Activated CD4-positive, alpha-beta T cell treated with anti-CD3 and anti-CD28 coated beads, Interleukin-2, amount 10 ng/mL, durations not matched to agents 7 days and 5 days (primary cell): Measurements from ENCODE around the gene MED14. TPM values are rescaled to one million over a fixed set of nuclear protein-coding genes. Genes with fewer than 3 reads are reported as not detected.

Source experiments
- CTCF ChIA-PET: fragments of 350-600 bp; sonication (Branson Sonifier 250); formaldehyde crosslinking; loops from one replicate; lab custom pipeline; 2021; ENCODE audit warnings: antibody characterized with exemption; lab: Charles Lee
- POLR2A ChIA-PET: fragments of 350-600 bp; sonication (Branson Sonifier 250); formaldehyde crosslinking; loops from one replicate; lab custom pipeline; 2021; ENCODE audit warnings: antibody characterized with exemption; lab: Charles Lee
- DNase-seq: peaks from one replicate; pipeline ENCODE4 v3.0.0-alpha.2; 2020
- H3K27ac Mint-ChIP-seq: one replicate; pipeline ENCODE4 v1.8.0; 2021; ENCODE audit warnings: mild to moderate bottlenecking, moderate library complexity, mixed read lengths
- H3K27me3 Mint-ChIP-seq: one replicate; pipeline ENCODE4 v1.8.0; 2021; ENCODE audit warnings: mixed read lengths
- H3K36me3 Mint-ChIP-seq: one replicate; pipeline ENCODE4 v1.8.0; 2021; ENCODE audit warnings: low read depth, mixed read lengths
- H3K4me1 Mint-ChIP-seq: one replicate; pipeline ENCODE4 v1.8.0; 2021; ENCODE audit warnings: mixed read lengths
- H3K4me3 Mint-ChIP-seq: one replicate; pipeline ENCODE4 v1.8.0; 2021; ENCODE audit warnings: mild to moderate bottlenecking, moderate library complexity, mixed read lengths
- H3K9me3 Mint-ChIP-seq: one replicate; pipeline ENCODE4 v1.8.0; 2021; ENCODE audit warnings: mixed read lengths
- total RNA-seq, 2 experiments: library from RNA; stranded (reverse); gene quantifications; one replicate each; pipeline ENCODE4 v1.2.3, GENCODE V29; 2021

MED14 gene
- total RNA-seq, 2 experiments from 2014 or later = 41.7 to 55.8 TPM

DNA sequence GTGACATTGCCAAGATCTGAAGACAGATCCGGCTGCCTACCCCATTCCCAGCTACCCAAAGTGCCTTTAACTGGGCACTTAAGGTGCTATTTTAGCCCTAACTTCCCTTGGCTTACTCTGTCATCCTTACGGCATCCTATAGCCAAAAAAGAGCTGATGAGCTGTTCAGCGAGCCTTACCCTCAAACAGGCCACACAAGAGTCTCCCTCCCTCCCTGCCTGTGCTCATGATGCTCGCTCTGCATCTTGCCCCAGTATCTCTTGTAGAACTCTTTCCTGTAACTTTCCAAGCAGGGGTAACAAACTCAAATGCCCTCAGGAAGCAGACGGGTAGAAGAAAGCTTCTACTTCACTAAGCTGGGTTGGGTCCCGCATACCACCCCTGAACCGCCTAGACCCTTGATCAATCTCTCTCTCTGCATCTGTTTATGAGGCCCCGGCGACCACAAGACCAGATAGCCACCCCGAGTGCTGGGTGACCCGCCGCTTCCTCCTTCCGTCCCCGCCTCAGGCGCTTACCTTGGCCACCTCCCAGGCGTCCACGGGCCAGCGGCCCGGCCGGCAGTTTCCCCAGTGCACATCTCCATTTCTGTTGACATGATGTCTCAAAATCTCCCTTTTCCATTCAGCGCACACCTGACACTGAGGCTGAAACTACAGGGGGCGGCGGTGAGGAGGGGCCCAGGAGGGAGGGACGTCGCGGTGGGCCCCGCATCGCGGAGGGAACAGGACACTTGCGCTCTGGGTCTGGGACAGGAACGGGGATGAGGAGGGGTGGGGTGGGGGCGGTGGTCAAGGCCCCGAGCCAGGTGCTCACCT, 88.6 kb downstream of the MED14 start:
- ChIA-PET POLR2A (interaction anchor here (0.9 kb wide), 1 partner anchor 881 kb away, joined by 5 read pairs; no protein-coding TSS in a partner anchor), CTCF (interaction anchor here (0.5 to 1.7 kb wide), 3 partner anchors 13 to 720 kb away, joined by 3 to 4 read pairs (median 3); no protein-coding TSS in a partner anchor)
- Mint-ChIP-seq H3K27ac (peak overlapping the region; percentile 97), H3K4me1 (peaks cover 27% of the 10 kb centered on the region), H3K27me3 (no peaks in the 10 kb centered on the region), H3K36me3 (peaks cover 22% of the 10 kb centered on the region), H3K9me3 (no peaks in the 10 kb centered on the region), H3K4me3 (peak overlapping the region; percentile 98)
- peak; percentile 31 for DNase-seq

DNA sequence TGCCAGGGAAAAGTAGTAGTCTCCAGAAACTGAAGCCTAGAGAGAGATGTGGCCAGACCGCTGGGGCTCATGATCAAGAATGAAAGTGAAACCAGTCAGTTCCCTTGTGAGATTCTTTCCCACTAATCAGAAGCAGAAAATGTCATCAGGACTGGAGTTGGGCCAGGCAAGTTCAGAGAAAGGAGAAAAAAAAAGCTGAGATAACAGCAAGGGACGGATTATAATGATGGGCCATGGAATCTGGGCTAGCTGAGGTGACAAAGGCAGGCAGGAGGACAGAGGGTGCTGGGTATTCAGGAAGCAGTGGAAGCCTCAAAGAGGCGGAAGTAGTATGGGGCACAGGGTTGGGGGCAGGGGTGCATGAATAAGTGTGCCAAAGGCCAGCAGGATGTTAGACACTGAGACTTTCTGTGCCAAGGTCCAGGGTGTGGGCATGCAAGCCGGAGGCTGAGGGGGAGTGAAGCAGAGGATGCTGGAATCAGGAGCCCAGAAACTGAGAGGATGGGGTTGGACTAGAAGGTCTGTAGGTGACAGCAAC, 90.5 kb downstream of the MED14 start:
- Mint-ChIP-seq H3K9me3 (no peaks in the 10 kb centered on the region), H3K27ac (peak overlapping the region; percentile 95), H3K4me1 (peaks cover 26% of the 10 kb centered on the region), H3K4me3 (peak overlapping the region; percentile 89), H3K27me3 (no peaks in the 10 kb centered on the region), H3K36me3 (peaks cover 21% of the 10 kb centered on the region)
- POLR2A ChIA-PET = no interaction called here
- CTCF ChIA-PET = interaction anchor here (1.7 to 1.9 kb wide), 2 partner anchors 9 to 11 kb away, joined by 3 to 6 read pairs; no protein-coding TSS in a partner anchor
- peak; percentile 58 for DNase-seq

DNA sequence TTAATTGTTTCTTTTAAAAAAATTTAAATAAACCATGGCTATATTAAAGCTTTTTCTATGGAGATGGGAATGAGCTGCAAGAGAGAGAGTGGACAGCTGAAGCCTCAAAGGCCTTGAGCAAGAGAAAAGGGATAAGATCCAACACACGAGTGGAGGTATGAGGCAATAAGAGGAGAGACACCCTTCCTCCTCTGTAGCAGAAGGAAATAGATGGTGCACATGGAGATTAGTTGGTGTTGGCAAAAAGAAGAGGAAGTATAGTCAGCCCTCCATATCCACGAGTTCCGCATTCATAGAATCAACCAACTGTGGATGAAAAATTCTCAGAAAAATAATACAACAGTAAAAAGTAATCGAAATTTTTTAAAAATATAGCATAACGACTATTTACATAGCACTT, 91.2 kb downstream of the MED14 start:
- Mint-ChIP-seq H3K4me3 (peak overlapping the region; percentile 89), H3K27ac (peak overlapping the region; percentile 95)
- POLR2A ChIA-PET = interaction anchor here (0.7 kb wide), 1 partner anchor 12 kb away, joined by 3 read pairs; no protein-coding TSS in a partner anchor

DNA sequence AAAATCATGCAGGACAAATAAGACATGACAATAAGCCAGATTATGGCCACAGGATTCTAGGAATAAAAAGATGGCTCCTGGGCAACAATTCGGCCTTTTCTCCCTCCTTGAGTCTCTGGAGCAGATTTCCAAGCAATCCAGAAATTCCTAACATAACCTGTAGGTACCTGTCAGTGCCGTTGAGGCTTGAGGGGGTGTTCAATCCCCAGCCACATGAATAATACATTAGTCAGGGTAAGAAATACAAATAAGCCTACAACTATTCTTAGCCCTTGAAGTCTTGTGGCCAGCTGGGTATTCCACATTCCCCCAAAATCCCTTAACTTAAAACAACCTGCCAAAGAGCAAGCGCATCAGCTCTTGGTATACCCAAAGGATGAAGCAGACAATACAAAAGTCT, 97.7 kb downstream of the MED14 start:
- DNase-seq = no peak
- no peak overlapping the region for H3K4me3 Mint-ChIP-seq
- no peaks in the 10 kb centered on the region for H3K27me3 Mint-ChIP-seq
- POLR2A ChIA-PET = no interaction called here
- no peaks in the 10 kb centered on the region for H3K9me3 Mint-ChIP-seq
- CTCF ChIA-PET = interaction anchor here (1.1 kb wide), 1 partner anchor 14 kb away, joined by 3 read pairs; no protein-coding TSS in a partner anchor
- H3K36me3 Mint-ChIP-seq = peaks cover 45% of the 10 kb centered on the region
- H3K4me1 Mint-ChIP-seq = peaks cover 14% of the 10 kb centered on the region
- H3K27ac Mint-ChIP-seq = no peak overlapping the region

More for the DNA sequence above, 91.2 kb downstream of the MED14 start:
- H3K4me1 Mint-ChIP-seq = peaks cover 26% of the 10 kb centered on the region
- no peaks in the 10 kb centered on the region for H3K9me3 Mint-ChIP-seq
- CTCF ChIA-PET = interaction anchor here (0.5 to 1.9 kb wide), 4 partner anchors 8 to 100 kb away, joined by 3 to 6 read pairs (median 4); no protein-coding TSS in a partner anchor
- H3K36me3 Mint-ChIP-seq = peaks cover 25% of the 10 kb centered on the region
- no peak for DNase-seq
- H3K27me3 Mint-ChIP-seq = no peaks in the 10 kb centered on the region

DNA sequence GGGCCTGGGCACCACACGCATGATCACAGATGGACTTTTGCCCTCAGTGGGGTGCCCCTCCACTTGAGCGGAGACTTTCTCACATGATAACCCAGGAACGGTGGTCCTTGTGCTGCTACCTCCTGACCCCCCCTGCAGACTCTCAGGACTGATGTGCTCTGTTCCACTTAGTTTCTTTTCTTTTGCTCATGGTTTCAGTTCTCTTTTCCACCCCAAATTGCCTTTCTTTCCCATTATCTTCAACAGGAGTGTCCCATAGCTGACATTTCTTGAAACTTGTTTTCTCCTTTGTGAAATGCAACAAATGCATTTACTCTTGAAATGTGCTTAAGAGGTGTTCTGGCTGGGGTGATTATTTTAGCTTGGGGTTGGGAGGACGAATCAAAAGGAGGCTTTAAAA, 103.1 kb downstream of the MED14 start:
- Mint-ChIP-seq H3K9me3 (no peaks in the 10 kb centered on the region), H3K4me3 (no peak overlapping the region), H3K27me3 (no peaks in the 10 kb centered on the region), H3K36me3 (peaks cover 49% of the 10 kb centered on the region), H3K27ac (no peak overlapping the region), H3K4me1 (peaks cover 7% of the 10 kb centered on the region)
- POLR2A ChIA-PET = interaction anchor here (0.6 kb wide), 1 partner anchor 12 kb away, joined by 3 read pairs; no protein-coding TSS in a partner anchor
- DNase-seq = no peak
- CTCF ChIA-PET = interaction anchor here (1.2 to 1.3 kb wide), 2 partner anchors 11 to 140 kb away, joined by 3 to 7 read pairs; no protein-coding TSS in a partner anchor

DNA sequence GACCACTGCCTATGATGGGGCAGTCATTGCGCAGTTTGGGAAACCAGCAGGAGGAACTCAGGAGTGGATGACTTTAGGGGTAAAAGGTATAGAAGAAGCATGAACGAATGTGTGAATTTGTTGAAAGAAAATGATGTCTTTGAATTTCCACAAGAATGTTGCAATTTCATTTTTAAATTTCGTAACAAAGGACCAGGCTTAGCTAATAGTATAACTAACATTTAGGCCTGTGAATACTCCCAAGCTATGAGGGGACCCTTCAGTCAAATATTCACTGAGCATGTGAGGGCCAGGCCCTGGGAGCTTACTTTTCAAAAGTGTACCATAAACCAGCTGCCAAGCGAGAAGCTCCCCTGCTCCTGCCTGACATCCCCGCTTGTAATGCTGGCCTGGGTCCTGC, 106.8 kb downstream of the MED14 start:
- H3K27me3 Mint-ChIP-seq = no peaks in the 10 kb centered on the region
- H3K36me3 Mint-ChIP-seq = peaks cover 26% of the 10 kb centered on the region
- H3K4me3 Mint-ChIP-seq = no peak overlapping the region
- no peak for DNase-seq
- H3K4me1 Mint-ChIP-seq = peaks cover 6% of the 10 kb centered on the region
- no peaks in the 10 kb centered on the region for H3K9me3 Mint-ChIP-seq
- CTCF ChIA-PET = interaction anchor here (0.6 kb wide), 4 partner anchors 26 to 1825 kb away, joined by 3 to 6 read pairs (median 4); no protein-coding TSS in a partner anchor
- POLR2A ChIA-PET = no interaction called here
- no peak overlapping the region for H3K27ac Mint-ChIP-seq

DNA sequence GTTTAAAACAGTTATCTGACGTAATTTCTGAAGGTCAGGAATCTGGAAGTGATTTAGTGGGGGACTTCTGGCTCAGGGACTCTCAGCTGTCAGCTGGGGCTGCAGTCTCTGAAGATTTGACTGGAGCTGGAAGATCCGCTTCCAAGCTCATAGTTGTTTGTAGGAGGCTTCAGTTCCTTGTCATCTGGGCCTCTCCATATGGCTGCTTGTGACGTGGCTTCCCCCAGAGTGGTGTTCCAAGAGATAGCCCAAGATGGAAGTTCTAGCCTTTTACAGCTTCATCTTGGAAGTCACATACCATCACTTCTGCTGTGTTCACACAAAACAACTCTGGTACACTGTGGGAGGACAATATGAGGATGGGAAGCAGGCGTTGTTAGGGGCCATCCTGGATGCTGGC, 110.0 kb downstream of the MED14 start:
- CTCF ChIA-PET = interaction anchor here (0.7 kb wide), 1 partner anchor 14 kb away, joined by 5 read pairs; no protein-coding TSS in a partner anchor
- Mint-ChIP-seq H3K36me3 (peaks cover 10% of the 10 kb centered on the region), H3K27ac (no peak overlapping the region)

DNA sequence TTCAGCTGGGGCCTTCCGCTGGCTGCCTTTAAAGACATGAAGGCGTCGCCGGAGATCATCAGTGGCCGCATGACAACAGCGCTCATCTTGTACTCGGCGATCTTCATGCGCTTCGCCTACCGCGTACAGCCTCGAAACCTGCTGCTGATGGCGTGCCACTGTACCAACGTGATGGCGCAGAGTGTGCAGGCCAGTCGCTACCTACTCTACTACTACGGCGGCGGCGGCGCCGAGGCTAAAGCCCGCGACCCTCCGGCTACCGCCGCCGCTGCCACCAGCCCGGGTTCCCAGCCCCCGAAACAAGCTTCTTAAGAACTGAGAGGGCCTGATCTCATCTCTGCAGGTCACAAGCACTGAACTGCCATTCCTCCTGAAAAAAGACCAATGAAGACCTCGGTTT, 111.7 kb downstream of the MED14 start:
- ChIA-PET POLR2A (no interaction called here), CTCF (no interaction called here)
- Mint-ChIP-seq H3K36me3 (peaks cover 8% of the 10 kb centered on the region), H3K9me3 (no peaks in the 10 kb centered on the region), H3K4me1 (no peaks in the 10 kb centered on the region), H3K27ac (no peak overlapping the region), H3K27me3 (no peaks in the 10 kb centered on the region), H3K4me3 (no peak overlapping the region)
- no peak for DNase-seq

More for the DNA sequence above, 110.0 kb downstream of the MED14 start:
- Mint-ChIP-seq H3K9me3 (no peaks in the 10 kb centered on the region), H3K27me3 (no peaks in the 10 kb centered on the region), H3K4me1 (no peaks in the 10 kb centered on the region), H3K4me3 (no peak overlapping the region)
- DNase-seq = no peak
- POLR2A ChIA-PET = no interaction called here

DNA sequence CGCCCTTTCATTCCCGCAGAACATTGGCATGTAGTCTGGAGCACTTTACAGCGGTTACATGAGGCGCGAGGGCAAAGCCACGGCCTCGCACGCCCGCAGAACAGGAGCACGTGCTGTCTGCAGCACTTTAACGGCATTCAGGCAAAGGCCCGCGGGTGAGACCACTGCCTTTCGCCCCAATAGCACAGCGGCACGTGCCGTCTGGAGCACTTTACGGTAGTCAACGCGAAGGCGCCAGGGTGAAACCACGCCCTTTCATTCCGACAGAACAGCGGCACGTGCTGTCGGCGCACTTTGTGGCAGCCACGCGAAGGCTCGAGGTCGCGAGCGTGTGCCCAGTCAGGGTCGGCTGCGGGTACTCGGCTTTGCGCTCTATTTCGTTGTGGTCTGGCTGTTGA, 112.2 kb downstream of the MED14 start, which contains the start of gene MPC1L:
Gene MPC1L, plus strand, starts transcription at position 290 of the 398 bp plus-strand sequence. CDS start 138 bp downstream, outside the sequence.
- Mint-ChIP-seq H3K27me3 (no peaks in the 10 kb centered on the region), H3K27ac (no peak within 1 kb of the TSS), H3K9me3 (no peaks in the 10 kb centered on the region), H3K4me3 (no peak within 1 kb of the TSS), H3K4me1 (no peaks in the 10 kb centered on the region), H3K36me3 (peaks cover 5% of the 10 kb centered on the region)
- POLR2A ChIA-PET = no interaction called here
- no peak for DNase-seq
- CTCF ChIA-PET = no interaction called here

DNA sequence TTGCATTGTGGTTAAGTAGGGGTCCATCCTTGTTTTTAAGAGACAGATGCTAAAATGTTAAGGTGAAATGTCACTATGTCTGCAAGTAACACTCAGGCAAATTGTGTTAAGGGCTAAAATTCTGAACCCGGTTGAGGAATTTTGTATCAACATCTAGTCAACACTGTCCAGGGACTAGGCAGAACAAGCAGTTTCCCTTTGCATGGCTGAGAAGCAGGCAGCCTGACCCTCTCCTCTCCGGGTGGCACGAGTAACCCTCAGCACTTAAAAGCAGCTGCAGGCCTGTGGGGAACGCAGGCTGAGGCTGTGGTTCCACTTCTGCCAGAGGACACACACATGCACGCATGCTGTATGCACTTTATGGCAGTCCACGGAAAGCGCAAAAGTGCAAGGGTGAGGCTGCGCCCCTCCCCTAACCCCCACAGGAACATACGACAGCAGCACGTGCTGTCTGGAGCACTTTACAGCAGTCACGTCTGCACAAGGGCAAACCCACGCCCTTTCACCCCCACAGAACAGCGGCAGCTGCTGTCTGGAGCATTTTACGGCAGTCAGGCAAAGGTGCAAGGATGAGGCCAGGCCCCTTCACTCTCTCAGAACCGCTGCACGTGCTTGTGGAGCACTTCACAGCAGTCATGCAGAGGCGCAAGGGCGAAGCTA, 112.7 kb downstream of the MED14 start:
- CTCF ChIA-PET = no interaction called here
- Mint-ChIP-seq H3K9me3 (no peaks in the 10 kb centered on the region), H3K36me3 (peaks cover 3% of the 10 kb centered on the region), H3K27me3 (no peaks in the 10 kb centered on the region), H3K4me3 (no peak overlapping the region), H3K27ac (no peak overlapping the region), H3K4me1 (no peaks in the 10 kb centered on the region)
- POLR2A ChIA-PET = no interaction called here
- DNase-seq = no peak

DNA sequence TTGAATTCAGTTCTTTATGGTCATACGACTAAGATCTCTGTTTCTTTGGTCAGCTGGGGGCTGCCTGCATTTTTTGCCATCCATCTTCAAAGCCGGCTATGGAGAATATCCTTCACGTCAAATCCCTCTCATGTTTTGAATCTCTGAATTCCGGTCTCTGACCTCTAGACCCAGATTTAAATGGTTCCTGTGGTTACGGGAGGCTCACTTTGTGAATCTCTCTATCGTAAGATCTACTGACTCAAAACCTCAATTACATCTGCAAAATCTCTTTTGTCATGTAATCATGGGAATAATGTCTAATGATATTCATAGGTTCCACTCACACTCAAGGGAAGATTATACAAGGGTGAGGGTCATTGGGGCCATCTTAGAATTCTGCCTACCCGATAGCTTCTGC, 117.8 kb downstream of the MED14 start:
- Mint-ChIP-seq H3K27me3 (no peaks in the 10 kb centered on the region), H3K4me3 (no peak overlapping the region)

DNA sequence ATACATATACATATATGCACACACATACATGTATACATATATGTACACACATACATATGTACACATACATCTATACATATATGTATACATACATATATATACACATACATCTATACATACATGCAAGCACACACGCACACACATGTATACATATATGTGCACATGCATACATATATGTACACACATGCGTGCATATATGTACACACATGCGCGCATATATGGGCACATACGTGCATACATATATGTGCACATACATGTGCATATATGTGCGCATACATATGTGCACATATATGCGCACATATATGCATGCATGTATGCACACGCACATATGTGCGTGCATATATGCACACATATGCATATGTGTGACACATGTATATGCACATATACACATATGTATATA, 119.4 kb downstream of the MED14 start:
- Mint-ChIP-seq H3K36me3 (no peaks in the 10 kb centered on the region), H3K9me3 (no peaks in the 10 kb centered on the region), H3K4me3 (no peak overlapping the region), H3K4me1 (no peaks in the 10 kb centered on the region), H3K27ac (no peak overlapping the region), H3K27me3 (no peaks in the 10 kb centered on the region)
- ChIA-PET CTCF (no interaction called here), POLR2A (no interaction called here)
- no peak for DNase-seq

More for the DNA sequence above, 117.8 kb downstream of the MED14 start:
- H3K27ac Mint-ChIP-seq = no peak overlapping the region
- ChIA-PET POLR2A (no interaction called here), CTCF (interaction anchor here (0.6 kb wide), 1 partner anchor 79 kb away, joined by 3 read pairs; no protein-coding TSS in a partner anchor)
- no peak for DNase-seq
- H3K9me3 Mint-ChIP-seq = no peaks in the 10 kb centered on the region
- no peaks in the 10 kb centered on the region for H3K36me3 Mint-ChIP-seq
- H3K4me1 Mint-ChIP-seq = no peaks in the 10 kb centered on the region
